ENCODE data around the gene CDON. TPM values are rescaled to one million over a fixed set of nuclear protein-coding genes. Genes with fewer than 3 reads are reported as not detected.
"Not testable (repeated sequence)": the region's sequence is repeated elsewhere in the genome, so short reads cannot be mapped to it uniquely, and the experiment has no call there.

The CDON gene
- total and polyA plus RNA-seq, 8 donors: 0.31 to 80.8 (median 21.2) TPM

GRCh38 chr11:125994509-125994908 lies 68.2 kb downstream of the CDON start:
- 80 to 88% (median 86%) methylated on average over 5 of the region's 5 CpGs for WGBS, 5 donors
- H3K4me1 ChIP-seq: peaks cover 0 to 6% (median 0%) of the 10 kb centered on the region in 4 donors
- H3K27me3 ChIP-seq: no peaks in the 10 kb centered on the region
- intact Hi-C loops (cut with DNase I; ENCODE audit: low total_unique reads): no loop called here
- no peak overlapping the region for H3K27ac ChIP-seq
- H3K36me3 ChIP-seq: peaks cover 0 to 48% (median 15%) of the 10 kb centered on the region in 4 donors
- H3K4me3 ChIP-seq: no peak overlapping the region
- no peak for TF ChIP-seq EP300 (IDR thresholded peaks at IDR 0.05)
- DNase-seq: no peak
- no peaks in the 10 kb centered on the region for H3K9me3 ChIP-seq

GRCh38 chr11:125992893-125993292 lies 69.8 kb downstream of the CDON start:
- no peak overlapping the region for H3K27ac ChIP-seq
- TF ChIP-seq POLR2AphosphoS5 (IDR thresholded peaks at IDR 0.05): no peak
- no peak for TF ChIP-seq EP300 (IDR thresholded peaks at IDR 0.05)
- TF ChIP-seq CTCF (IDR thresholded peaks at IDR 0.05): no peak
- TF ChIP-seq POLR2A (IDR thresholded peaks at IDR 0.05): no peak
- WGBS, 5 donors: 93 to 95% (median 94%) methylated on average over 7 of the region's 7 CpGs
- peaks cover 0 to 6% (median 0%) of the 10 kb centered on the region in 4 donors for H3K4me1 ChIP-seq
- H3K4me3 ChIP-seq: no peak overlapping the region
- intact Hi-C loops (cut with DNase I; ENCODE audit: low total_unique reads): no loop called here
- peaks cover 0 to 48% (median 16%) of the 10 kb centered on the region in 4 donors for H3K36me3 ChIP-seq
- no peaks in the 10 kb centered on the region for H3K9me3 ChIP-seq
- DNase-seq: no peak
- H3K27me3 ChIP-seq: no peaks in the 10 kb centered on the region

GRCh38 chr11:125990244-125990643 lies 72.4 kb downstream of the CDON start:
- TF ChIP-seq POLR2A (IDR thresholded peaks at IDR 0.05): no peak
- no peak for TF ChIP-seq EP300 (IDR thresholded peaks at IDR 0.05)
- Histone ChIP-seq H3K27ac (no peak overlapping the region), H3K27me3 (no peaks in the 10 kb centered on the region), H3K36me3 (peaks cover 0 to 41% (median 10%) of the 10 kb centered on the region in 4 donors), H3K4me3 (no peak overlapping the region), H3K4me1 (peaks cover 0 to 6% (median 0%) of the 10 kb centered on the region in 4 donors), H3K9me3 (no peaks in the 10 kb centered on the region)
- DNase-seq: peak in 1 of 2 donors; percentile 69
- WGBS, 5 donors: 47 to 73% (median 62%) methylated on average over 3 of the region's 3 CpGs
- intact Hi-C loops (cut with DNase I; ENCODE audit: low total_unique reads): no loop called here

- H3K4me1 ChIP-seq: peaks cover 0 to 6% (median 0%) of the 10 kb centered on the region in 4 donors
- H3K9me3 ChIP-seq: no peaks in the 10 kb centered on the region
- H3K36me3 ChIP-seq: peaks cover 3 to 37% (median 8%) of the 10 kb centered on the region in 4 donors
- TF ChIP-seq POLR2AphosphoS5 (IDR thresholded peaks at IDR 0.05) (no peak), EP300 (IDR thresholded peaks at IDR 0.05) (no peak), CTCF (IDR thresholded peaks at IDR 0.05) (no peak), POLR2A (IDR thresholded peaks at IDR 0.05) (no peak)
- intact Hi-C loops (cut with DNase I; ENCODE audit: low total_unique reads): no loop called here
- no peak overlapping the region for H3K4me3 ChIP-seq
- DNase-seq: no peak
- 60 to 82% (median 72%) methylated on average over 5 of the region's 5 CpGs for WGBS, 5 donors
- H3K27me3 ChIP-seq: no peaks in the 10 kb centered on the region
- H3K27ac ChIP-seq: no peak overlapping the region
These were observed 75.5 kb downstream of the CDON start for GRCh38 chr11:125987066-125987641.

- H3K27ac ChIP-seq; H3K4me1 ChIP-seq; DNase-seq; H3K27me3 ChIP-seq; H3K9me3 ChIP-seq; H3K4me3 ChIP-seq; intact Hi-C loops (cut with DNase I; ENCODE audit: low total_unique reads): not testable (repeated sequence)
- WGBS, 5 donors: 96 to 98% (median 98%) methylated on average over 6 of the region's 6 CpGs
- peaks cover 3 to 40% (median 8%) of the 10 kb centered on the region in 4 donors for H3K36me3 ChIP-seq
These were observed 76.7 kb downstream of the CDON start for GRCh38 chr11:125985956-125986355.

- no peak for DNase-seq
- Histone ChIP-seq H3K9me3 (no peaks in the 10 kb centered on the region), H3K4me3 (no peak overlapping the region), H3K36me3 (peaks cover 3 to 36% (median 8%) of the 10 kb centered on the region in 4 donors), H3K27me3 (no peaks in the 10 kb centered on the region), H3K27ac (no peak overlapping the region), H3K4me1 (no peaks in the 10 kb centered on the region)
- intact Hi-C loops (cut with DNase I; ENCODE audit: low total_unique reads): no loop called here
- 86 to 94% (median 91%) methylated on average over 3 of the region's 3 CpGs for WGBS, 5 donors
- TF ChIP-seq EP300 (IDR thresholded peaks at IDR 0.05): no peak
- no peak for TF ChIP-seq CTCF (IDR thresholded peaks at IDR 0.05)
- no peak for TF ChIP-seq POLR2A (IDR thresholded peaks at IDR 0.05)
- no peak for TF ChIP-seq POLR2AphosphoS5 (IDR thresholded peaks at IDR 0.05)
These were observed 80.3 kb downstream of the CDON start for GRCh38 chr11:125982348-125982730.
